HG03045 (cell line): ENCODE data around the gene CACNA1S.

ENCODE experiments used
- ATAC-seq: cut with Tn5 transposase; IDR thresholded peaks from one replicate; pipeline ENCODE4 v1.9.1; 2021; ENCODE audit warnings: mild to moderate bottlenecking, moderate library complexity; ENCODE audit not compliant: unreplicated experiment

Gene CACNA1S

DNA sequence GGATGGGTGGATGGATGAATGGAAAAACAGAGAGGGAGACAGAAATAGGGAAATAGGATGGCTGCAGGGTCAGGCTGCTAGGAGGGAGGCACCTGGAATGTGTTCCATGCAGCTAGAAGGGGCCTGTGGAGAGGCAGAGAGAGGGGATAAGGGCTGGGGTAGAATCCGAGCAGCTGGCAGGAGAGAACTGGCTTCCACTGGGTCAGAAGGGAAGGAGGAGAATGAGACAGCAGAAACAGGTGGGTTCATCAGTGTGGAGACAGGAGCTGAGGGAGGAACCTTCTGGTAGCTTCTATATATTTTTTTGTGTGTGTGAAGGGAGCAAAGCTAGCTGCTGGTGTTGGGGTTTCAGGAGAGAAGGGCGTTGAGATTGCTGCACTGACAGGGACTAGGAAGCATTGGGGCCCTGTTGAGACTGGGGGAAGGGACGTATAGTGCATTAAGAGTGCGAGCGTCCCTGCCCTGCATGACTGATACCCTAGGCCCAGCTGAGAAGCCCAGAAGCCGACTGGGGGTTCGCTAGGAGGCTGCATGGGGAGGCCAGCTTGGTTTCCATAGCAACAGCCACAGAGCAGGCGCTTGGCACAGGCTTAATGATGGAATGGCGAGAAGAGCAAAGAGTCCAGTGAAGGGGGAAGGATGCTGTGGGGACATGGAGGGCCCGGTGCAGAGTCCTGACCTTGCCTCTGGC is 73.9 kb downstream of the CACNA1S start:
- no peak for ATAC-seq

DNA sequence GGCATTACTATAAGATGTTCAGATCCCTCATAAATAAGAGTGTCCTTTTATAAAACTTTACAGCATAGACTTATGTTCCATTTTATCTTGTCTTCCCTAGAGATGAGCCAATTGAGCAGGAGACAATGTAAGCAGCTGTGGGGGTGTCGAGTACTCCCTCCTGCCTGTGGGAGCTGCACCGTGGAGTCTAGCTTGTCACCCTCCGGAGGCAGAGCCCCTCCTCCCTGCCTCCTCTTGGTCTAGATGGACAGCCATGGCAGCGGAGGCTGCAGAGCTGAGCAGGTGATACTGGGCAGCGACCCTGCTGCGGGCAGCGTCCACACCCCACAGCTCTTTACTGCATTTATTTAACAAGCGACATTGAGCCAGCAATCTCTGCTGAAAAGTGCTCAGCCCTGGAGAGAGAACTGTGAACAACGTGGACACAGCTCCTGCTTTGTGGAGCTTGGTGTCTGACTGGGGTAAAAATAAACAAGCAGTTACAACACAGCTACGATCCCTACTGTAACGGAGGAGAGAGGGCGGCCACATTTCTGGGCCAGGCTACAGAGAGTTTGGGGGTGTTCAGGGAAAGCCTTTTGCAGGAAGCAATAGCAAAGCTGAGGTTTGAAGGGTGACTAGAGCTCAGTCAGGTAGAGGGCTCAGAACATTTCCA is 75.9 kb downstream of the CACNA1S start:
- no peak for ATAC-seq

DNA sequence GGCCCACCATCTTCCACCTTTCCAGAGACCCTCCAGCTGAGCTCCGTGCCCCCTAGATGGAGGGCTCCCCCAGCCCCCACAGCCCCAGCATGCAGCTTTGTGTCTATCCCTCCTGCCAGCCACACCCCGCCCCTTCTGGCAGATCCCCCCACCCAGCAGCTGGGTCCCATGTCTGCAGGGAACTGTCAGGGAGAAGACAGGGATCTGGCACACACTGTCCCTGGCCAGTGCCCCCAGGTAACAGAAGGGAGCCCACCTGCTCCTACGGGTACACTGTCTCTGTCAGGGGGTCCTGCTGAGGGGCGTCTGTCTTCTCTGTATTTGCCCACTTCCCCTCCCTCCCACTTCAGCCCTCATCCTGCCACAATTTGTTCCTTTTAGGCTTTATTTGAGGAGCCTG is 77.6 kb downstream of the CACNA1S start:
- no peak for ATAC-seq

DNA sequence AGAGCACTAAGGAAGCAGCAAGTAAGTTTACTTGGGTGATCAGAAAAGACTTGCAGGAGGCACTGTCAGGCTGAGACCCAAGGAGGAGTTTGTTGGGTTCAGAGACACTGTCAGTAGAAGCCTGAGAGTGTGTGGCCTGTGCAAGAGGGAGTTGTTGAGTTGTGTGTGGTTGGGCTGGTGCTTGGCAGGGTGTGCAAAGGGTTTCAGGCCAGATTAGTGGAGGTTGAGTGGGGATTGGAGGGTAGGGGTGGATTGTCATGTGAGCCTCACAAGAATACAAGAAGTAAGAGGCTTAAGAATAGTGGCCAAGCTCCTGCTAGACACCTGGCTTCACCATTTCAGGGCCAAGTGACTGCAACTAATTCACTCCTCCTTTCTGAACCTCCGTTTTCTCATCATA is 79.8 kb downstream of the CACNA1S start:
- no peak for ATAC-seq

DNA sequence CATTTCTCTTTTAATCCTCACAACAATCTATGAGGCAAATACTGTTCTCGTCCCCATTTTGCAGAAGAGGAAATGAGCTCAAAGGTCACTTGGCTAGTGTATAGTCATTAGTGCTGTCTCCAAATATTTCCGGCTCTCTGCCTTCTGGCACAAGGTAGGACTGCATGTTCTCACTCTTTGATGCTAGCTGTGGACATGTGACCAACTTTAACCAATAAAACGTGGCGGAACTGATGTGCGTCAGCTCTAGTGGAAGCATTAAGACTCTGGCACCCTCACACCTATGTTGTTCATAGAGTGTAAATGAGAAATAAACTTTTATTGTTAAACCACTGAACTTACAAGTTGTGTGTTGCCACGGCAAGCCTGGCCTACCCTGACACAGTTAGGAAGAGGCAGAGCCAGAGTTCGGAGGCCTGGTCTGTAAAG is 83.8 kb downstream of the CACNA1S start:
- no peak for ATAC-seq

DNA sequence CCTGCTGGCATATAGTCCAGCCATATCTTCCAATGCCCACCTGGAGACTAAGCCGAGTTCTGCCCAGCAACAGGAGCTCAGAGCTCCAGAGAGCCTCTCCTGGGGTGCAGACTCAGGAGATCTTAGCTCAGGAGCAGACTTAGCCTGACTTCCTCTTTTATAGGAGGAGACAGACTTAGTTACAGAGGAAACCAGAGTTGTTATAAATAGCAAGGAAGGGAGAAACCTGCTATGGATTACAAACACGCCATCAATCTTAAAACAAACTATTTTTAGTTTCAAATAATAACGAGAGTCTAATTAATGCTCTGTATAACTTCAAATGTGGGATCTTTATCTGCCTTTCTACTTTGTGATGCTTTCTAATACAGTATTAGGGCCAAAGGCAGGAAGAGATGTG is 85.4 kb downstream of the CACNA1S start:
- no peak for ATAC-seq

DNA sequence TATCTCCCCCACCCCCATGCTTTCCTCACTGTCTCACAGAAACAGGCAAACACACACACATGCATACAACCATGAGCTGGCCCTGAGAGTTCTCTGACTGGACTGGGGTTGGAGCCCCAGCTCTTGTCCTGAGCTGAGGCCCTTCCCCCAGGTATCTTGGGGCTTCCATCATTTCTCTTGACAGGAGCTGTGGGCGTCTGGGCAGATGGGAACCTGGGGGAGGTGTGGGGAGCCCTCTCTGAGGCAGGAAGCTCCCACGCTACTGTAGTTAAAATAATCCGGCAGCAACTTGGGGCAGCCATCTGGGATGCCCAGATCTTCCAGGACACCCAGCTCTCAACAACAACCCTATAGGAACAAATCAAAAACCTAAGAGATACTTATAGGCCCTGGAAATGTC is 86.0 kb downstream of the CACNA1S start:
- no peak for ATAC-seq

DNA sequence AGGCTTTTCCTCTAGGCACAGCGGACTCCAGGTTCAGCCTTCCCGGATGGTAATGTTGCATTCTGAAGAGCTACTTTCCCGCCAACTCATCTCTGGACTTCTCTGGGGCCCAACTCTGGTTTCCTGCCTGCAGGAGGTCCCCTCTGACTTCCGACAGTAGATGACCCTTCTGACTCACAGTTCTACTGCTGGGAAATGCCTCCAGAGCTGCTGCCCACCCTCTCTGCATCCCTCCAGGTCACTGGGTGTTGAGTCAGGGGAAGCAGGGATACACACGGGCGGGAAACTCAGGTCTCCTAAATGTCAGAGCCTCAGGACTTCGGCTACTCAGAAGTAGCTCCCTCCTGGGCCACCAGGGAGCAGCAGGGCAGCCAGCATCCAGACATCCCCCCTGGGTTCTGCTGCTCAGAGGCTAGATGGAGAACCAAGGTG is 86.6 kb downstream of the CACNA1S start:
- no peak for ATAC-seq

DNA sequence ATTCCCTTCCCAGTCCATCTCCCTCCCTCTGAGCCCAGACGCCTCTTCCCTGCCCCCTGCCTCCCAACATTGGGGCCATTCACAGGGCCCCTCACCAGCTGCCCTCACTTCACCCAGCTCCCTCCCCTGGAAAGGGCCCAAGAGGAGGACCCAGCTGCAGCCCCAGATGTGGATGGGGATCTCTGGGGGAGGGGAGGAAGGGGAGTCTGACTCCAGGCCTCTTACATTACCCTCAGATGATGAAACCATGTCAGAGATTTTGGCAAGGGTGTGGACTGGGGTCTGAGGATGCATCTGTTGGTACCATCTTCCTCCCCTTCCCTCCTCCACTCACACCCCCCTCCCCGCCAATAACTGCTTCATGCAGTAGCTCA is 87.6 kb downstream of the CACNA1S start:
- no peak for ATAC-seq

DNA sequence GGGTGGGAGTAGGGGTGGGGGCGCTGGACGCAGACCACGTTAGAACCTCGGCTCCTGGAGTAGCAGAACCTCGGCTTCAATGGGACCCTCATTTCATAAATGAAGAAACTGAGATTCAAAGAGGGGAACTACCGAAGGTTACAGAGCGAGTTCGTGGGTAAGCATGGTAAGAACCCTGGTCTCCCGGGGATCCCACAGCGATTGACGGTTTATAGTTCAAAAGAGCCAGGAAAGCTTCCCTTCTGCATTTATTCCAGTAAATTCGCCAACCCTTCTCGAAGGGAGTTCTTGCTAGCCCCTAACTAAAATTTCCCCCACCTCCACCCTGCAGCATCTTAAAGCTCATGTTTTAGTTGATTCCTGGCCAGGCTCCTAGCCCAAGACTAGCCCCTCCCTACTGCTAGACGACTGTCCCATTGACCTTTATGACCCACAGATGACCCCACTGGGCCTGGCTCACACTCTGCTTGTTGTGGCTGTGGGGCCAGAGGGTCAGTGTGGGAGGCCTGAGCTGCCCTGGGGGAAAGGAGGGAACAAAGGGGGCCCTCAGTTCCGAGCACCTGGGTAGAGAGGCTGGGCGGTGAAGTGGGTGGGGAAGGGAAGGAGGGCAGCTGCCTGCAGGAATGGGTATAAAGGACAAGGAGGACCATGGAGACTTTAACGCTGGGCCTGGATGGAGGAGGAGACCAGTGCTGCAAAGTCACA is 88.2 kb downstream of the CACNA1S start:
- no peak for ATAC-seq

DNA sequence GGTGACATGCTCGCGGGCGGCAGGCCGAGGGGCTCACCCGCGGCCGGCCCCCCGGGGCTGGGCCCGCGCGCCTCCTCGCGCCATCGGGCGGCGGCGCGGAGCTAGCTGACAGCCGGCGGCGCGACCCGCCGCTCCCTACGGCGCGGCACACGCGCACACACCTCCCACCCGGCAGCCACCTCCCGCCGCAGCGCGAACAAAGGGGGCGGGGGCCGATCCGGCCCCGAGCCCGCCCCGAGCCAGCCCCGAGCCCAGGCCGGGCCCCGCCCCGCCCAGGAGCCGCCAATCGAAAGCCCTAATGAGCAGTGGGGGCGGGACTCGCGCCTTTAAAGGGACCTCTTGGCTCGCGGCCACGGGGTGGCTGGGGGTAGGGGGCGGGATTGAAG is 88.7 kb downstream of the CACNA1S start, which contains the start of gene KIF21B:
KIF21B (minus strand) TSS at position 198 of the 386 bp plus-strand sequence. CDS start 331 bp downstream, outside the sequence.
- peak; percentile 66 for ATAC-seq

DNA sequence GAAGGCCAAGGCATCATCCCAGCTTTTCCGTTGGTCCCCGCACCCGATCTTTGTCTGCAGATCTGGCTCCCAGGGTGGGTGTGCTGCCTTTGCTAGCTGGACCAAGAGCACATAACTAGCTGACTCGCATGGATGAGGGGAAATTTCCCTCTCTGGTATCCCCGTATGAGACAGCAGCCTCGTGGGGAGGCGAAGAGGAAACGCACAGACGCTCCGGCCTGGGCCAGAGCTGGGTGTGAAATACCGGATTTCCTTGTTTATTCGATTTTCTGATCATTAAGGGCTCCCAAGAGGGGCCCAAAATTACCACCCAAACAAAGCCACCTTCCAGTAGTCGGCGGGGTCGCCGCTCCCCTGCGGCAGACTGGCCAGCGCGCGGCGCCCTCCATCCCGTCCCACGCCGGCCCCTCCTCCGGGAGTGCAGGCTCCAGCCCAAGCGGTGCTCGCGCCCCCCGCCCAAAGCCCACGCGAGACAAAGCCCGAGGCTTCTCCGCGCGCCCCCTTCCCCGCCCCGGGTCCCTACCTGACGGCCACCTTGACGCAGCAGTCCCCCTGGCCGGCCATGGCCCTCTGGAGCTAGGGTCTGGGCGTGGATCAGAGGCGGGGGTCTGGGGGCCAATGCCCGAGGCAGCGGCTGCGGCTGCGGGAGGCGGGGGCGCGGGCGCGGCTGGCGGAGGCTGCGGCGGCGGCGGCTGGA is 89.3 kb downstream of the CACNA1S start:
- ATAC-seq: no peak

DNA sequence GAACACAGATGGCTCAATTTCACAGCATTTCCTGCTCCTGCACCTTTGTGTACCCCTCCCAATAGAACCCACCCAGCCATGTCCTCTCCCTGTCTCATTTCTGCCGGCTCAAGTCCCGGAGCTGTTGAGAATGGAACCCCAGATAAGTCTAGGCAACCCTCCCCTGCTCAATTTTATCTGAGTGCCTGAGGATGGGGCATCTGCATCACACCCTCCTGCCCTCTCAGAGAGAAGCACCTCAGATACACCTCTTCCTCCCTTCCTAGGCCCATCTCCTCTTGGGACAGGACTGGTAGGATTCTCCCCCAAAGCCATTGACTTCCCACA is 89.8 kb downstream of the CACNA1S start:
- no peak for ATAC-seq

DNA sequence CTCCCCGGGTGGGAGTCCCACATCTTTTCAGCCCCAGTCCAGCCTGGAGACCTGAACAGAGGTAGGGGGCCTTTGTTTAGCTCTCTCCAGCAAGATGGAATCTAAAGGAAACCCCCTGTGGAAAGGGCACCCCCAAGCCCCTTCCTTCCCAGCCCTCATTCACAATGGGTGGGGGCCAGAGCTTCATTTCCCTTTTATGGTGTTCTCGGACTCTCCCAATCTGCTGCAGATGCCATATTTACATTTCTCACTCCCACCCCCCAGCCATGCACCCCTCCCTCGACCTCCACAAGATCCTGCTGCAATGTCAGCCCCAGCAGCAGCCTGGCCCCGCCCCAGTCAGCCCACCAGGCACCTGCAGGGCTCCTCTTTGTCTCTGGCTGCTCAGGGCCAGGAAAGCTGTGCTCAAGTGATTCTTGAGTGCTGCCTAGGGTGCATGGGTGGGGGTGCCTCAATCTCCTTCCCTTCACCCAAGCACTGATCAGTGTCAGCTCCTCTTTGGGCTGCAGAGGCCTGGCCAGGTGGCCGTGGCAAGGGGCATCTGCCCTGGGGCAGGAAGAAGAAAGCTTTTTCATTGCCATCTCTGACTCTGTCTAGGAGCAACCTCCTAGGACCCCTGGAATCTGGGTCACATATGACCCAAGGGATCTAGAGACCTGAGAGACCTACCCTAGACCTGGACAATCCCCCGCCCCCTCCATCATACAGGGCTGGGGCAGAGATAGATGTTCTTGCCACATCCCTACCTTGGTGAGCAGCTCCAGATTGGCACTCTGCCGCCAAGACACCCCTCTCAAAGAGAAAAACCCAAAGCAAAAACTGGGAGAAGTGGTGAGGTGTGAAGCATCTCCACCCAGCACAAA is 90.4 kb downstream of the CACNA1S start:
- no peak for ATAC-seq

DNA sequence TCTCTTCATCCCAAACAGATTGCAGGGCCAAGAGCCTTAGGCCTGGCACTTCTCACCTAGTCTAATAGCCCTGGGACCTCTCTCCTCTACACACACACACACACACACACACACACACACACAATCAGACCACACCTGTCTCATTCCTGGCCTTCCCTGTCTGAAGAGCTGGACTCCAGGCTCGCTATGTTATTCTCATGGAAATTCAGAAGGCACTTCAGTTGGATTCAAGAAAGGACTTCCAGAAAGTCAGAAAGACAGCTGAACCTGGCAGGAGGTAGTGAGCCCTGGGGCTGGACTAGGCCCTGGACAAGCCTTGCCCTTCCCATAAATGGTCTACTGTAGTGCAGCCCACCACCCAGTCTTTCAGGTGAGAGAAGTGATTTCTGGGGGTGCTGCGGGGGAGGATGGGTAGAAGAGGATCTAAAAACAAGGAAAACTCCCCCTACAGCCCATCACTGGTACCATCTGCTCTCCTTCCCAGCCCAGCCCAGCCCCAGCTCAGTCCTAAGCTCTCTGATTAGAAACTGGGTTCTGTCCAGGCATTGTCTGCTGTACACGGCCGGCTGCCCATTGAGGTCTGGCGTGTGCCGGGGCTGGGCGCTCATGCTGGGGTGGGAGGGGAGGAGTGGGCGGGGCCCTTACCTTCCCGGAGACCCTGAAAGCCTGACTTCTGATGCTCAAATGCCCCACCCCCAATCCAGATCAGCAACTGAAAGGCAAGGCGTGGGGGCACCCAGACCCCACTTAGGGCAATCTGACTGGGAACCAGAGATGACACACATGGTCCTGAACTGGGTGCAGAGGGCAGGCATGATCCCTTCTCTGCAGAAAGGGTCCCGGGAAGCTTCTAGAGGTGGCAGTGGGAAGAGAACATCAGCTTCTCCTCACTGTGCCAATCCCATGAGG is 91.3 kb downstream of the CACNA1S start:
- ATAC-seq: no peak

DNA sequence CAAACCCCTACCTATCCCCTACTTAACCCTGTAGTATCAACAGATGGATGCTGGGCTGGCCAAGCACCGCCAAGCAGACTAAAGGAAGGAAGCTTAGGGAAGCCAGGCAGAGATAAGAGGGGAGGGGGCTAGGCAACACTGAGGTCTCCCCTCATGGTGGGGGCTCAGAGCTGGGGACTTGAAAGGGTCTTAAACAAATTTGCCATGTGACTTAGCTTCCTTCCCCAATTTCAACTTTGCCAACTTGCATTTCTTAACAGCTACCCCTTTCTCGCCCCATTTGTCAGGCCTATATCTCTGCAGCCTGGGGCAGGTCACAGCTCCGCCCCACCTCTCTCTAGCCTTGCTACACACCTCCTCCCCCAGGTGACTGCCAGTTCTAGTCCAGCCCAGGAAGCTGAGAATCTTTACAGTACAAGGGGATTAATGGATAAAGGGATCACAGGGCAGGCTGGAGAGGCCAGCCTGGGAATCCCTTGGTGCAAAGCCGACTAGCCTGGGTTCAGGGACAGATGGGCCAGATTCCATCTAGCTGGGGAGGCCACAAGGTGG is 92.1 kb downstream of the CACNA1S start:
- ATAC-seq: no peak

DNA sequence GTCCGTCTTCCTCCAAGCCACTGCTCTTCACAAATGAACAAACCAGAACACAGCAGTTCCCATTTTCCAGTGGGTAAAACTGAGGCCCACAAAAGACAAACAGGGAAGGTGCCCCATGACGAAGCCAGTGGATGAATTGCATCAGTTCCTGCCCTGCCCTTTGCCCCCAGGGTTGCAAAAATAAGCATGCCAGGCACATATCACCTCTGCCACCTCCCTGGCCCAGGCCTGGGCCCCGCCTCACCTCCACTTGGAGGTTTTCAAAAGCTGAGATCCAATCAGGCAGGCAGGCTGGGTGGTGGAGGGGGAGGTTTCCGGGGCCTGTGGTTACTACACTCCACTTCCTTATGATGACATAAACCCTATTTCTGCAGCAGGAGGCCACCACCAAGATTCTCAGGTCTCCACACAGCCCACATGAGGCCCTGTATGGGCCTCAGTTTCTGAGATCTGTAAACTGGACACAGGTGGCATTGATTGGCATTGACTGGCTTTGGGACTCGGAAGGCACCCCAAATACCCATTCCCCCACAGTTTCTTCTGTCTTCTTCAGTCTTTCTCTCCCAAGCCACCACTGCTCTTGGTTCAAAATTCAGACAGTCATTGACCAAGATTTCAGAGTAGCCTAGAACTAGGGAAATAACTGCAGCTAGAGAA is 92.8 kb downstream of the CACNA1S start:
- peak; percentile 57 for ATAC-seq

DNA sequence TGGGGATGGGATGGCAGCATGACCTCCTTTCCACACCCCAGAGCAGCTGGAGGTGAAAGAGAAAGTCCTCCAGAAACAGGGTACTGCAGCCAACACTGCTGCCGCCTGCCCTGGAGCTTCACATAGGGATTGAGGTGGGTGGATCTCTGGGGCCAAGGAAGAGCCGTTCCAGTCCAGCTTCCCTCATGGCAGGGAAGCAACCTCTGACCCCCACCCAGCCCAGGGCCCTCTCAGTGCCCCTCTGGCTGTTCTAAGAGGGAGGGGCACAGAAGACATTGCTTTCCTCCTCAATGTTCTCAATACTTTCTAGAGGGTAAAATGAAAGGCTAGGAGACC is 94.4 kb downstream of the CACNA1S start:
- no peak for ATAC-seq
